ENCODE data around the gene SAMD10.

SAMD10 gene

GRCh38 chr20:63946986-63947637 is 32.3 kb downstream of the SAMD10 start:
- no peak for TF ChIP-seq CTCF (IDR thresholded peaks at IDR 0.05; ENCODE audit: low read depth, low read length, missing control alignments)
- no peak for DNase-seq (ENCODE audit: extremely low read depth, low read depth)
- no peak overlapping the region for H3K4me3 ChIP-seq (replicated peaks; ENCODE audit: low read depth, low read length)

GRCh38 chr20:63945921-63946920 is 33.2 kb downstream of the SAMD10 start:
- TF ChIP-seq CTCF (IDR thresholded peaks at IDR 0.05; ENCODE audit: low read depth, low read length, missing control alignments): no peak
- H3K4me3 ChIP-seq (replicated peaks; ENCODE audit: low read depth, low read length): no peak overlapping the region
- no peak for DNase-seq (ENCODE audit: extremely low read depth, low read depth)

- TF ChIP-seq CTCF (IDR thresholded peaks at IDR 0.05; ENCODE audit: low read depth, low read length, missing control alignments): no peak
Observed at GRCh38 chr20:63945031-63945658, 34.3 kb downstream of the SAMD10 start.

GRCh38 chr20:63944078-63944941 is 35.1 kb downstream of the SAMD10 start:
- no peak for TF ChIP-seq CTCF (IDR thresholded peaks at IDR 0.05; ENCODE audit: low read depth, low read length, missing control alignments)

More at GRCh38 chr20:63945031-63945658, 34.3 kb downstream of the SAMD10 start:
- no peak overlapping the region for H3K4me3 ChIP-seq (replicated peaks; ENCODE audit: low read depth, low read length)
- DNase-seq (ENCODE audit: extremely low read depth, low read depth): no peak

GRCh38 chr20:63943808-63944077 is 35.7 kb downstream of the SAMD10 start:
- no peak for TF ChIP-seq CTCF (IDR thresholded peaks at IDR 0.05; ENCODE audit: low read depth, low read length, missing control alignments)
- DNase-seq (ENCODE audit: extremely low read depth, low read depth): no peak
- H3K4me3 ChIP-seq (replicated peaks; ENCODE audit: low read depth, low read length): no peak overlapping the region

More at GRCh38 chr20:63944078-63944941, 35.1 kb downstream of the SAMD10 start:
- no peak overlapping the region for H3K4me3 ChIP-seq (replicated peaks; ENCODE audit: low read depth, low read length)
- no peak for DNase-seq (ENCODE audit: extremely low read depth, low read depth)

Data from HFF-Myc (cell line).